Bone marrow (tissue), 2 donors: Measurements from ENCODE around the gene ZNF174.

Source experiments
- DNase-seq, 2 donors: peaks; one replicate each; lab custom pipeline; 2025; lab: John Stamatoyannopoulos, UW

ZNF174 gene

GRCh38 chr16:3443108-3444031, 42.4 kb downstream of the ZNF174 start, which contains the start of the genes NAA60 and ZNF597:
Gene NAA60, plus strand, starts transcription at chr16:3443680. Its CDS starts 32,548 bp downstream, at chr16:3476228.
Gene ZNF597, minus strand, starts transcription at chr16:3443504. Its CDS starts 351 bp downstream, at chr16:3443153.
- peak; percentile 20 to 83 for DNase-seq

DNA sequence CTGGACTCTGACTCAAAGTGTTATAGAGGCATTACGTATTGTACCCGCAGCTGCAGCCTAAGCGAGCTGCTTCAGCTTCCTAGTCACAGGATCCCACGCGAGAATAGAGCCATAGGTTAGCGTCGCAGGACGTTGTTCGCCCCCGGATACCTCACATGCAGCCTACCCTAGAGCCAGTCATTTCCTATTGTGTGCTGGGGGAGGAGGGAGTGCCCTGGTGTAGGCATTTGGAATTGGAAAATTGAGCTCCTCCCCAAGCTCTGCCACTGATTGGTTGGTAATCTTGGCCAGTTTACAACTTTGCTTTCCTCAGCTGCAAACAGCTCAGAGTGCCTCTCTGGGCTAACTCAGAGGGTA, 43.0 kb downstream of the ZNF174 start:
- DNase-seq: peak in 1 of 2 donors; percentile 15

DNA sequence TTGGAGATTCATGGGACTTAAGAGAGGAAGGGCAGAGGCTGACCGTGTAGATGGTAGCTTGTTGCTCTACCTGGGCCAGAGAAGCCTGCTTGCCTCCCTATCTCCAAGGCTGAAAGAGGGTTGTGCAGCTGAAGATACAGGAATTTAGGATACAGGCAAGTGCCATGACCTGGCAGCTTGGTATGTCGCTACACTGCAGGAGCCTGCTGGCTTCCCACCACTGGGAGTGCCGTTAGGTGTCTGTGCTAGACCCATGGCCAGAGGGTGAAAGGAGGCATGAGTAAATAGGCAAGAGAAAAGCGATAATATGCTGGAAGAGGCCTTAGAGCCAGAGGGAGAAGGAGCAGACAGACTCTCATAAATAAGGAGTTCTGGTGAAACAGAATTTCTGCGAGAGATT, 53.1 kb downstream of the ZNF174 start:
- no peak for DNase-seq

DNA sequence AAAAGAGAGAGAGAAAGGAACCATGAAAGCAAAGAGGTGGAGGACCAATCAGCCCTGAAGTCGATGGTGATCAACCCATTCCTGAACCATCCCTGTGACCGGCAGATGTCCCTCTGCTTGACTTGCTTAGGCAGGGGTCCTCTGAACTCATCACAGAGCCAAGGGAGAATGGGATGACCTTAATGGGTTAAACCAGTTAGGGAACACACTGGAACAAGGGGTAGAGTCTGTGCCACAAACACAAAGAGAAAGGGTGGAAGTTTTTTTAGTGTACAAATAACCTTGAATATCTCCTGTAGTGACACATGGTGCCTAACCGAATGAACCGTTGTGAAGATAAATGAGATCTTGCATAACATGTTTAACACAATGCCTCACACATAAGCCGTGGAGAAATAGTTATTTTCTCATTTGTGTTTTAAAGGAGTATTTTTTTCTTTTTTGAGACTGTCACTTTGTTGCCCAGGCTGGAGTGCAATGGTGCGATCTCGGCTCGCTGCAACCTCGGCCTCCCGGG, 53.7 kb downstream of the ZNF174 start:
- DNase-seq: no peak

DNA sequence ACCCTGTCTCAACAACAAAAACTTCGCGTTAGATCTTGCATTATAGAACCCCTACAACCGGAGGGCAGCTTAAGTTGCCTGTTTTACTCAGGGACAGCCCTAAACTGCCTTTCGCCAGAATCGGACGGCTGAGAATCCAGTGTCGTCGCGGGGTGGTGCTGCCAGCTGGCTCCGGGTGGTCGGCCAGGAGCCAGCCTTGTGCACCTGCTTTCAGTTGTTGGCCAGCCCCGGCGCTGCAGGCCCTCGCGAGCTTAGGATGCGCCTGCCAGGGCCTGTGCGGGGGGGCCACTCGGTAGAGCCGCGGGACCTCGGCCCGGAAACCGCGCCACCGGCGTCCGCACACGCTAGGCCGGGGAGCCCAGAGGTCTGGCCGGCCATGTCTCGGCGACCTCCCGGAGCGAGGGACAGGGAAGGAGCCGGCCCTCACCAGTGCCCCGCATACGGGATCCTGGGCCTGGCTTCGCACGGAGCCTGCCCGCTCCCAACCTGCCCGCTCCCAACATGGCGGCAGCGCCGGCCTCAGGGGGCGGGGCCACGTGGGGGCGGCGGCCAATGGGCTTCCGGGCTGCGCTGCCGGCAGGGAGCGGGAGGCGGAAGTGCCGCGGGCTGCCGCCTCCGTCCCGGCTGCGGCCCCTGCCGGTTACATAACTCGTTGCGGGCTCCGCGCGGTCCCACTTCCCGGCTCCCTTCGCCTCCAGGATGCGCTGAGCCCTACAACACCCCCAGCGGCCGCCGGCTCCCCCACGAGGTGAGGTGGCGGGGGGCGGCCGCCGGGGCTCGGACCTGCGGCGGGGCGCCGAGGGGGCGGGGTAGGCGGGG, 56.6 kb downstream of the ZNF174 start:
- peak; percentile 58 to 94 for DNase-seq

- DNase-seq: no peak
Measured at GRCh38 chr16:3458278-3458851, 57.4 kb downstream of the ZNF174 start.

DNA sequence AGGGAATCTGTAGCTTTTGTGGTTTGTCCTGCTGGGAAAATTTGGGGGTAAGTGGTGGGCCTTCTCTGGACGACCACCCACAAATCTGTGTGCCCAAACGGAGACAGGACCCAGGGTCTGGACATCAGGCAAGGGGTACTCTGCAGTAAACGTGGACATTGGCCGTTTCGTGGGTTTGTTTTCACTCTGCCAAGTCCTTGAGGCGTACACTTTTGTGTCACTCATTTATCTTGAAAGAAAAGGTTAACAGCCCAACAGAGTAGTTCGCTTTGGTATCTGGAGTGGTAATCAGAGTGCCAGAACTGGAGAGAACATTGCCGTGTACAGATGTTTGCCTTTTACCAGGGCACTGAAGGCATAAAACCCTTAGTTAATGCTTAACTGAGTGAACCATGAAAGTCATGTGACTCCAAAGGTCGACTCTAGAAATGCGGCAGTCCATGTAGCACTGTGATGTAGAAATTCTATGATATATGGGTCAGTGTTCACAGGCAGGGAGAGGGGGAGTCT, 57.9 kb downstream of the ZNF174 start:
- no peak for DNase-seq
